Suprapubic skin (tissue), 4 donors: ENCODE measurements around the gene WDR11. TPM values are rescaled to one million over a fixed set of nuclear protein-coding genes. Genes with fewer than 3 reads are reported as not detected.
A peak's percentile ranks its signal among the peaks of the same experiment; 100 is the strongest.

Experiments
- DNase-seq, 2 donors: peaks; one replicate each; pipeline ENCODE4 v3.0.0-alpha.2; 2019; ENCODE audit warnings: low spot score in 2 of 2
- H3K27ac ChIP-seq: fragments of 200-600 bp; sonication (generic); one replicate; pipeline ENCODE4 v1.5.1; 2019
- H3K27me3 ChIP-seq: fragments of 200-600 bp; sonication (generic); one replicate; pipeline ENCODE4 v1.5.1; 2019
- H3K36me3 ChIP-seq: fragments of 200-600 bp; sonication (generic); one replicate; pipeline ENCODE4 v1.5.1; 2019
- H3K4me1 ChIP-seq: fragments of 200-600 bp; sonication (generic); one replicate; pipeline ENCODE4 v1.5.1; 2019
- H3K4me3 ChIP-seq: fragments of 200-600 bp; sonication (generic); one replicate; pipeline ENCODE4 v1.5.1; 2019; ENCODE audit warnings: mild to moderate bottlenecking
- H3K9me3 ChIP-seq: fragments of 200-600 bp; sonication (generic); one replicate; pipeline ENCODE4 v1.5.1; 2019
- CTCF ChIP-seq, 2 donors: fragments of 200-600 bp in 1 of 2; fragments of 450-650 bp in 1 of 2; sonication (generic) in 1 of 2; IDR thresholded peaks; one replicate each; pipeline ENCODE4 v1.5.1; 2016 to 2019; ENCODE audit warnings: antibody characterized with exemption in 2 of 2, mild to moderate bottlenecking in 1 of 2, moderate library complexity in 1 of 2
- EP300 ChIP-seq: sonication (generic); formaldehyde crosslinking; IDR thresholded peaks from one replicate; pipeline ENCODE4 v1.6.1; 2017; ENCODE audit warnings: antibody characterized with exemption
- POLR2A ChIP-seq, 2 donors: fragments of 450-650 bp; IDR thresholded peaks; one replicate each; pipeline ENCODE4 v1.6.1; 2017; ENCODE audit warnings: antibody characterized with exemption in 2 of 2, mild to moderate bottlenecking in 2 of 2, moderate library complexity in 2 of 2
- POLR2AphosphoS5 ChIP-seq, 3 donors: sonication (generic); formaldehyde crosslinking; IDR thresholded peaks; one replicate each; pipeline ENCODE4 v1.6.1; 2017; ENCODE audit warnings: antibody characterized with exemption in 3 of 3
- WGBS: methylation state at CpG from one replicate; pipeline ENCODE4 v1.1.5; 2018; 5-methylcytosine and 5-hydroxymethylcytosine counted together
- total RNA-seq, 4 donors: library from RNA; depleted of rRNA; stranded (reverse); fragments of >200 nt; gene quantifications; one replicate each; pipeline ENCODE4 v1.1.0, GENCODE V29; 2016

WDR11 gene
- total RNA-seq, 4 donors from 2014 or later, result 32.9 to 107 (median 64.7) TPM

- Histone ChIP-seq H3K27me3 (peaks cover 4% of the 10 kb centered on the region), H3K36me3 (no peaks in the 10 kb centered on the region), H3K9me3 (no peaks in the 10 kb centered on the region), H3K4me3 (no peak overlapping the region), H3K4me1 (peaks cover 13% of the 10 kb centered on the region), H3K27ac (no peak overlapping the region)
- DNase-seq, result no peak
- 67% methylated on average over 13 of the region's 13 CpGs for WGBS
- TF ChIP-seq EP300 (no peak), POLR2AphosphoS5 (IDR thresholded peaks at IDR 0.05) (no peak), CTCF (IDR thresholded peaks at IDR 0.05) (no peak), POLR2A (IDR thresholded peaks at IDR 0.05) (no peak)
Observed at GRCh38 chr10:120940299-120940900, 89.2 kb downstream of the WDR11 start.

GRCh38 chr10:120941501-120941900 lies 90.3 kb downstream of the WDR11 start:
- 69% methylated on average over 5 of the region's 5 CpGs for WGBS

GRCh38 chr10:120942806-120943413 lies 91.7 kb downstream of the WDR11 start:
- peak; percentile 67 to 82 for TF ChIP-seq CTCF (IDR thresholded peaks at IDR 0.05)
- no peak for TF ChIP-seq EP300
- H3K4me1 ChIP-seq, result peaks cover 24% of the 10 kb centered on the region
- WGBS, result 28% methylated on average over 18 of the region's 23 CpGs
- H3K27ac ChIP-seq, result no peak overlapping the region
- H3K9me3 ChIP-seq, result no peaks in the 10 kb centered on the region
- H3K27me3 ChIP-seq, result peaks cover 4% of the 10 kb centered on the region
- H3K4me3 ChIP-seq, result no peak overlapping the region
- peak in 1 of 2 donors; percentile 88 for DNase-seq
- no peaks in the 10 kb centered on the region for H3K36me3 ChIP-seq

More at GRCh38 chr10:120941501-120941900, 90.3 kb downstream of the WDR11 start:
- Histone ChIP-seq H3K27ac (no peak overlapping the region), H3K4me3 (no peak overlapping the region), H3K36me3 (no peaks in the 10 kb centered on the region), H3K9me3 (no peaks in the 10 kb centered on the region), H3K4me1 (peaks cover 21% of the 10 kb centered on the region), H3K27me3 (peaks cover 4% of the 10 kb centered on the region)
- no peak for TF ChIP-seq EP300
- TF ChIP-seq CTCF (IDR thresholded peaks at IDR 0.05), result no peak
- no peak for TF ChIP-seq POLR2A (IDR thresholded peaks at IDR 0.05)
- no peak for TF ChIP-seq POLR2AphosphoS5 (IDR thresholded peaks at IDR 0.05)
- DNase-seq, result no peak

- H3K27me3 ChIP-seq, result peaks cover 4% of the 10 kb centered on the region
Observed at GRCh38 chr10:120943542-120943941, 92.4 kb downstream of the WDR11 start.

More at GRCh38 chr10:120943542-120943941, 92.4 kb downstream of the WDR11 start:
- H3K9me3 ChIP-seq, result no peaks in the 10 kb centered on the region
- no peaks in the 10 kb centered on the region for H3K36me3 ChIP-seq
- no peak for DNase-seq
- peaks cover 24% of the 10 kb centered on the region for H3K4me1 ChIP-seq
- H3K27ac ChIP-seq, result no peak overlapping the region
- TF ChIP-seq CTCF (IDR thresholded peaks at IDR 0.05) (no peak), POLR2A (IDR thresholded peaks at IDR 0.05) (no peak), POLR2AphosphoS5 (IDR thresholded peaks at IDR 0.05) (no peak), EP300 (no peak)
- H3K4me3 ChIP-seq, result no peak overlapping the region
- WGBS, result 83% methylated on average over 6 of the region's 6 CpGs
